CD4-positive, alpha-beta T cell (primary cell): ENCODE results near the gene PCTP. TPM values are rescaled to one million over a fixed set of nuclear protein-coding genes. Genes with fewer than 3 reads are reported as not detected.

Experiments used
- ATAC-seq: fragments of 200-7000 bp; cut with Tn5 transposase; one replicate; pipeline ENCODE4 v1.10.0; 2022; ENCODE audit warnings: mild to moderate bottlenecking; ENCODE audit not compliant: poor library complexity
- CTCF ChIA-PET: fragments of 350-600 bp; sonication (Branson Sonifier 250); formaldehyde crosslinking; loops from one replicate; lab custom pipeline; 2021; ENCODE audit warnings: antibody characterized with exemption, inconsistent platforms; lab: Charles Lee
- POLR2A ChIA-PET: fragments of 350-600 bp; sonication (Branson Sonifier 250); formaldehyde crosslinking; loops from one replicate; lab custom pipeline; 2021; ENCODE audit warnings: antibody characterized with exemption, inconsistent platforms; lab: Charles Lee
- DNase-seq, 14 experiments: peaks; one replicate each; pipeline ENCODE4 v3.0.0-alpha.2; 2013 to 2020; ENCODE audit warnings: mixed read lengths in 2 of 14
- H3K27ac ChIP-seq, 2 donors: one replicate each; pipeline versions ENCODE4 v1.5.1 to v1.7.0; 2013; ENCODE audit warnings: low read length in 2 of 2, low read depth in 1 of 2, mild to moderate bottlenecking in 1 of 2
- H3K27me3 ChIP-seq, 2 experiments: 1 replicate in 1 of 2; 2 replicates in 1 of 2; pipeline versions ENCODE4 v1.6.1 to v1.7.0; 2013; ENCODE audit warnings: low read length in 2 of 2, control low read depth in 1 of 2, mild to moderate bottlenecking in 1 of 2, moderate library complexity in 1 of 2; ENCODE audit not compliant: insufficient read depth in 2 of 2, control insufficient read depth in 1 of 2
- H3K36me3 ChIP-seq: one replicate; pipeline ENCODE4 v1.6.1; 2013; ENCODE audit warnings: low read length, control low read depth; ENCODE audit not compliant: insufficient read depth
- H3K4me1 ChIP-seq: one replicate; pipeline ENCODE4 v1.6.1; 2013; ENCODE audit warnings: low read length, control low read depth; ENCODE audit not compliant: insufficient read depth
- H3K4me3 ChIP-seq: one replicate; pipeline ENCODE4 v1.5.1; 2013; ENCODE audit warnings: mild to moderate bottlenecking, low read length, moderate library complexity
- H3K9me3 ChIP-seq, 2 experiments: 1 replicate in 1 of 2; 2 replicates in 1 of 2; pipeline versions ENCODE4 v1.6.1 to v1.7.0; 2013; ENCODE audit warnings: low read length in 2 of 2, mild to moderate bottlenecking in 2 of 2, control low read depth in 1 of 2, moderate library complexity in 1 of 2; ENCODE audit not compliant: control insufficient read depth in 1 of 2, insufficient read depth in 1 of 2
- H3K27ac Mint-ChIP-seq: one replicate; pipeline ENCODE4 v1.8.0; 2020; ENCODE audit warnings: mixed read lengths
- H3K27me3 Mint-ChIP-seq: one replicate; pipeline ENCODE4 v1.8.0; 2021; ENCODE audit warnings: mixed read lengths
- H3K36me3 Mint-ChIP-seq: one replicate; pipeline ENCODE4 v1.8.0; 2021; ENCODE audit warnings: low read depth, mixed read lengths
- H3K4me1 Mint-ChIP-seq: one replicate; pipeline ENCODE4 v1.8.0; 2021; ENCODE audit warnings: low read depth, mixed read lengths
- H3K4me3 Mint-ChIP-seq: one replicate; pipeline ENCODE4 v1.8.0; 2020; ENCODE audit warnings: mild to moderate bottlenecking, mixed read lengths
- H3K9me3 Mint-ChIP-seq: one replicate; pipeline ENCODE4 v1.8.0; 2020; ENCODE audit warnings: mixed read lengths
- CTCF ChIP-seq: fragments of 200-600 bp; IDR thresholded peaks from one replicate; pipeline ENCODE4 v1.8.0; 2022; ENCODE audit warnings: antibody characterized with exemption, mild to moderate bottlenecking
- intact Hi-C, 2 experiments: fragments of 100-400 bp; cut with DNase I in 1 of 2; cut with micrococcal nuclease in 1 of 2; formaldehyde crosslinking; loops; one replicate each; pipeline versions ENCODE4 v1.15.1 to v1.9.0; 2023 to 2025; cut with DNase I, micrococcal nuclease
- total RNA-seq, 174 experiments: library from RNA in 2 of 174; stranded (reverse) in 2 of 174; gene quantifications; one replicate each; pipeline ENCODE4 v1.2.3 and lab custom pipeline; 2021 to 2026

Gene PCTP
- total RNA-seq, 2 experiments from 2014 or later = 1.1 to 1.2 TPM

DNA sequence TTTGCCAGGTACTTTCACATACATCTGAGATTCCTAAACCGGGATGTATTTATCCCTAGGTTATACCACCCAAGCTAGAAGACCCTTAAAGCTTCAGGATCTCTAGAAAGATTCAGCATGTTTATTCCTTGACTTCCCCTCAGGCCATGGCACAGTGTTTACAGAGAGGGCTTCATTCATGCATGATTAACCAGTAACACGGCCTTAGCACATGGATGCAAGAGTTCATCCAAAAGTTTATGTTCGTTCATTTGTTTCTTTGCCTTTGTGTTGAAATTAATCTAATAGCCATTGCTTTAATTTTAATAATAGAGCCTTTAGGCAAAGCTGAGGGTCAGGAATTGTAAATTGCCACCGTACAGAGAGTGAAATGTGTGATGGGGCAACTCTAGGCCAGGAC lies 13.8 kb downstream of the PCTP start:
- H3K27me3 ChIP-seq = no peaks in the 10 kb centered on the region

GRCh38 chr17:55765472-55765871 lies 14.6 kb downstream of the PCTP start:
- H3K4me3 ChIP-seq = no peak overlapping the region
- H3K27me3 Mint-ChIP-seq = no peaks in the 10 kb centered on the region
- H3K27ac Mint-ChIP-seq = no peak overlapping the region
- peaks cover 5% of the 10 kb centered on the region for H3K36me3 ChIP-seq
- no peaks in the 10 kb centered on the region for H3K9me3 Mint-ChIP-seq
- intact Hi-C loops = no loop called here
- H3K27me3 ChIP-seq = no peaks in the 10 kb centered on the region
- ChIA-PET POLR2A (no interaction called here), CTCF (no interaction called here)
- DNase-seq = no peak
- TF ChIP-seq CTCF = no peak
- no peaks in the 10 kb centered on the region for H3K4me1 ChIP-seq
- ATAC-seq = no peak
- H3K36me3 Mint-ChIP-seq = peaks cover 21% of the 10 kb centered on the region
- no peaks in the 10 kb centered on the region for H3K4me1 Mint-ChIP-seq
- no peak overlapping the region for H3K4me3 Mint-ChIP-seq
- H3K27ac ChIP-seq = no peak overlapping the region
- no peaks in the 10 kb centered on the region for H3K9me3 ChIP-seq

More for the DNA sequence above, 13.8 kb downstream of the PCTP start:
- intact Hi-C loops = no loop called here
- Histone ChIP-seq H3K36me3 (peaks cover 5% of the 10 kb centered on the region), H3K4me1 (no peaks in the 10 kb centered on the region), H3K9me3 (no peaks in the 10 kb centered on the region), H3K27ac (no peak overlapping the region), H3K4me3 (no peak overlapping the region)
- Mint-ChIP-seq H3K27me3 (no peaks in the 10 kb centered on the region), H3K9me3 (no peaks in the 10 kb centered on the region), H3K27ac (no peak overlapping the region), H3K4me1 (no peaks in the 10 kb centered on the region), H3K36me3 (peaks cover 14% of the 10 kb centered on the region), H3K4me3 (no peak overlapping the region)
- POLR2A ChIA-PET = no interaction called here
- DNase-seq (no peak), ATAC-seq (no peak)
- TF ChIP-seq CTCF = no peak
- CTCF ChIA-PET = no interaction called here

DNA sequence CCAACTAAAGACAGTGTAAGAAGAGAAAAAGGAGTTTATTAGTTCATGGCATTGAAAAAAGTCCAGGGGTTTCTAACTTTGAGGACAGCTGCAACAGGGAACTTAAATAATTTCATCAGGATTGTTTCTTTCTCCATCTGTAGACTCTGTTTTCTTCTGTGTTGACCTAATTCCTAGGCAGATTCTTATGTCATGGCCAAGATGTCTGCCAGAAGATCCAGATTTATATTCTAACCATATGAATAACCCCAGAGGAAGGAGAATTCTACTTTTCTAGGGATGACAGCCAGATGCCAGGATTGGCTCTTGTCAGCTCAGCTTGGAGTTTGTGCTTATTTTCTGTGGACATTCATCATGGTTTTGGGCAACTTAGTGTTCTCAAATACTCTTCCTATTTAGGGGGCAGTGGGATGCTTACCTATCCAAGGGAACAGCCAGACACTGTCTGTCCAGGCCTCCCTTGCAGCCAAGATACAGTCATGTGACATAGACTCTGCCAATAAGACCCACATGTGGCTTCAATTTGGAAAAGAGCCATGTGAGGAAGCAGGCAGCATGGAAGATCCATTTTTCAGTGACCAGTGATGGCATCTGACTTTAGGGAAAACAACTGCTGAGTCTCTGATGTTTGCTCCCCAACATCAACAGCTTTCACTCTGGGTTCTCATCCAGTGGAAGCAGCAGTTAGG lies 18.2 kb downstream of the PCTP start:
- Histone ChIP-seq H3K27ac (no peak overlapping the region), H3K36me3 (peaks cover 10% of the 10 kb centered on the region), H3K4me1 (no peaks in the 10 kb centered on the region), H3K9me3 (no peaks in the 10 kb centered on the region), H3K4me3 (no peak overlapping the region), H3K27me3 (no peaks in the 10 kb centered on the region)
- H3K4me1 Mint-ChIP-seq = no peaks in the 10 kb centered on the region
- POLR2A ChIA-PET = no interaction called here
- ATAC-seq (no peak), DNase-seq (no peak)
- H3K4me3 Mint-ChIP-seq = no peak overlapping the region
- intact Hi-C loops = no loop called here
- no peaks in the 10 kb centered on the region for H3K9me3 Mint-ChIP-seq
- no peak for TF ChIP-seq CTCF
- H3K27me3 Mint-ChIP-seq = no peaks in the 10 kb centered on the region
- H3K36me3 Mint-ChIP-seq = peaks cover 52% of the 10 kb centered on the region
- CTCF ChIA-PET = interaction anchor here (1.6 kb wide), 1 partner anchor 243 kb away, joined by 7 read pairs; no protein-coding TSS in a partner anchor
- H3K27ac Mint-ChIP-seq = no peak overlapping the region
